Dermis lymphatic vessel endothelial cell (primary cell): Measurements from ENCODE around the gene ZNF547. TPM values are rescaled to one million over a fixed set of nuclear protein-coding genes. Genes with fewer than 3 reads are reported as not detected.

Experiments
- total RNA-seq: library from RNA; depleted of rRNA; stranded (reverse); fragments of >200 nt; gene quantifications from 2 replicates; pipeline ENCODE4 v1.2.1, GENCODE V29; 2014

ZNF547 gene
- 2.6 and 2.9 TPM in 2 replicates for total RNA-seq

DNA sequence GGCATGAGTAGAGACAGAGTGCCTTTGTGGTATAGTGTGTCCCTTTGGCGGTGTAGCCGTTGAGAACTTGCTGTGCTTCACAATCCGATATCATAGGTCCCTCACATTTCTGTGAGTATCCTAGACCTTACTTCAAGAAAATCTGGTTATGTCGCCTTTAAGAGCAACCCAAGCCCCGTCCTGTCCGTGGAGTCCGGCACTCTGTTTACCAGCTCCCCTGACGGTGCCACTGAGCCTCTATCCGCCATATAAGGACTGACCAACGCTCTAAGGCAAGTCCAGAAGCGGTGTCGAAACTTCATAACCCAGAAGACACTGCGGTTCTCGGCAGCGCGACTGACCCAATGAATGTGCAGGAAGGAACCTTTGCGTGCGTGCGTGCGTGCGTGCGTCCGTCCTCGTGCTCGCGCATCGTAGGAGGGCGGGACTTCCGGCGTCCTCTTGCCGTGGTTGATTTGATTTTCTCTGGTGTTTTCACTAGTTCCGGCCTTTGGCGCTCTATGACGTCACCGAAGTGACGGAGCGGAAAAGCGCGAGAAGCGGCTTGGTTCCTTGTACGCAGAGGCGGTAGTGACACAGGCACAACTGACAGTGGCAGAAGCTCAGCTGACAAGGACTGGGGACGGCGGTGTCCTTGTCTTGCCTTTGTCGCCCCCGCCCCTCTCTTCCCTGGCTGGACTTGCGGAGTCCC lies at the start of gene ZNF547, which contains the start of gene TRAPPC2B:
Gene ZNF547, plus strand, starts transcription at position 555 of the 691 bp plus-strand sequence. CDS start 5,005 bp downstream, outside the sequence.
Gene TRAPPC2B, plus strand, starts transcription at position 555 of the 691 bp plus-strand sequence. CDS start 1,283 bp downstream, outside the sequence.

DNA sequence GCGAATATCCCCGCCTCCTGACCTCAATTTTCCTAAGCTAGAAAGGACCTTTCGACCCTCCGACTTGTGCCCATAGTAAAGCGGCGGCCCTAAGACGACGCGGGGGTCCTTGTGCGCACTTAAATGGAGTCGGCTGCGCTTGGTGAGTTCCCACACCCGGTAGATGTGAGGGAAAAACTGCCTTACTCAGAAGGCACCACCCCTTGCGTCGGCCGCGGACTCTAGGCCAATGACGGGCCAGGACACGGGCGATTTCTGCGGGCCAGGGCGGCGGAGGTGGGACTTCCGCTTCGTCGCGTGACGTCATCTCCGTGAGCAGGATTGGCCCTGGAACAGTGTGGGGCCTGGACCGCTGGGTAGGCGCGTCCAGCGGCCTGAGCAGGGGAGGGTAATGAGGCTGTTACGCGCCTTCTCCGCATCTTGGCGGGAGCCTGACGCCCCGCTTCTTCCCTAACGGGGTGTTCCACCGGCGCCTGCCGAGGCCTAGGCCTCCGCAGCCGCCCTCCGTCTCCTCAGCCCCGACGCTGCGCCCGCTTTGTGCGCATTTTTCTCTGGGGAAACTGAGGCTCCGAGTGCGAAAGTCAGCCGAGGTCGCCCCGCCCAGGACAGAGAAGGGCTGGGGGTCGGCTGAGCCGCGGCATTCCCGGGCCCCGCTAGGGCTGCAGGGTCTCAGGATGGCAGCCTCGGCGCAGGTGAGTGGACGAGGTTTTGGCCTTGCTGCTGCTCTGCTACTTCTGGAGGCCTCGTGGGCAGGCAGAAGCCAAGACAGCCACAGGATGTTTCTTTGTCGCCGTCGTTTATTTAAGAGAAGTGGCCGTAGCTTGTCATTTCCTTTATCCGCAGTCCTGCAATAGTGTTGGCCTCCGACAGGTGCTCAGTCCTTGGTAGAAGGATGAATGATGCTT lies 42.9 kb upstream of the ZNF547 start, which contains the start of gene ZNF543:
Gene ZNF543, plus strand, starts transcription at position 293 of the 905 bp plus-strand sequence. Its CDS starts 382 bp downstream, at position 675.

DNA sequence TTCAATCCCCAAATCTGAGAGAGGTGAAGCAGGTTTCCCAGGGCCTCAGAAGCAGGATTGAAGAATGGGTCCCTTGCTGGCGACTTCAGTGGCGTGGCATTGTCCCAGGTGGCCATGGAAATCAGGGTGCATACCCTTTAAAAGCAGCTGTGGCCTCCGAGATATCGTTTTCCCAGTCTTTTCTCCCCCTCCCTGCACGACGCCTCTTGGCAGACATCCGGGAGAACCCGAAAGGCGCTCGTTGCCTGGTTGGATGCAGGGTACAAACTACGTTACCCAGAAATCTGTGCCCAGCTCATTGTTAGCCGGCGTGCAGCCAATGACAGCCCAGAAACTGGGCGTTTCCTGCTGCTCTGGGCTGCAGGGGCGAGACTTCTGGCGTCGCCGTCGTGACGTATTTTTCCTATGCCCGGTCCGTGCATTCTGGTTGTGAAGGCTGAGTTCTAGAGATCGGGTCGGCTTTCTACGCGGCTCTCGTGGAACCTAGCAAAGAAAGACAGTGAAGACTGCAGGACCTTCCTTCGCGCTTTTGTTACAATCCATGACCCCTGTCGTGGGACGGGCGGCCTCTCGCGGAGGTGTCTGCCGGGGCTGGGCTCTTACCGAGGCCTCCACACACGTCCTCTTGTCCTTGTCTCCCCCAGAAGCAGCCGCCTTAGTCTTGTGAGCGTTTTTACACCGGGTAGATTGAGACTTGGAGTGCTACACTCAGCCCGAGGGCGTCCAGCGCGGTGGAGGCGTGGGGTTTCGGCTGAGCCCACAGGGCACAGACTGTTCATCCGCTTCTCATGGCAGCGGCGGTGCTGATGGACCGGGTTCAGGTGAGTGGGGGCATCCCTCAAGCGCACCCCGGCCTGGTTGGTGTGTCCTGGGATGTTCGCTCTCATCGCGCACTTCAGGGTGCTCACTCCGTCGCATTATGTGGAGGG lies 12.2 kb upstream of the ZNF547 start, which contains the start of gene ZNF304:
Gene ZNF304, plus strand, starts transcription at position 395 of the 929 bp plus-strand sequence. Its CDS starts 394 bp downstream, at position 789.

DNA sequence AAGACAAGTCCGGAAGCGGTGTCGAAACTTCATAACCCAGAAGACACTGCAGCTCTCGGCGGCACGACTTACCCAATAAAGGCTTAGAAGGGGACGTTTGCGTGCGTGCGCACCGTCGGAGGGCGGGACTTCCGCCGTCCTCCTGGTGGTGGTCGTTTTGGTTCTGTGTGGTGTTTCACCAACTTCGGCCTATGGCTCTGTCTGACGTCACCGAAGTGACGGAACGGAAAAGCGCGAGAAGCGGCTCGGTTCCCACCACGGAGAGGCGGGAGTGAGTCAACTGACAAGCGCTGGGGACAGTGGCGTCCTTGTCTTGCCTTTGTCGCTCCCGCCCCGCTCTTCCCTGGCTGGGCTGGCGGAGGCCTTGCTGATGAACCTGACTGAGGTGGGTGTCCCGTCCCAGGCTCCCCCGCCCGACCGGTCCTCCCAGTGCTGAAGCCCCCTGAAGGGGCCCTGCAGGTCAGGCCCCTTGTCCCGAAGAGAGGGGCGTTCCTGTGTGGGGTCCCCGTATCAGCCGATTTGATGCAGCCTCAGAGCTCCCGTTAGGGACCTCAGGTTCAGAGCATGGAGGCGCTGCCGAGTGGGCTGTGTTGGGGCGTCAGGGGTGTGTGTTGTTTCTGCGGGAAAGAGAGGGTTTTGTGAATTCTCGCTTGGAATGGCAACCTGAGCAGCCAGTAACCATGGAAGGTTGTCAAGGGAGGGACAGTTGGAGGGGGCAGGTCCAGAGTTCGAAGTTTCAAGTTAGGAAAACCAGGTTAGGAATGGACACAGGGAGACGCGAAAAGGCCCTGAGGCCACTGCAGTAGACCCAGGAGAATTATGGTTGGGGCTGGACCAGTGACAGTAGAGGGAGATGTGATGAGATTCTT lies 26.6 kb downstream of the ZNF547 start, which contains the start of gene ZNF548:
Gene ZNF548, plus strand, starts transcription at position 125 of the 869 bp plus-strand sequence. Its CDS starts 246 bp downstream, at position 371.

DNA sequence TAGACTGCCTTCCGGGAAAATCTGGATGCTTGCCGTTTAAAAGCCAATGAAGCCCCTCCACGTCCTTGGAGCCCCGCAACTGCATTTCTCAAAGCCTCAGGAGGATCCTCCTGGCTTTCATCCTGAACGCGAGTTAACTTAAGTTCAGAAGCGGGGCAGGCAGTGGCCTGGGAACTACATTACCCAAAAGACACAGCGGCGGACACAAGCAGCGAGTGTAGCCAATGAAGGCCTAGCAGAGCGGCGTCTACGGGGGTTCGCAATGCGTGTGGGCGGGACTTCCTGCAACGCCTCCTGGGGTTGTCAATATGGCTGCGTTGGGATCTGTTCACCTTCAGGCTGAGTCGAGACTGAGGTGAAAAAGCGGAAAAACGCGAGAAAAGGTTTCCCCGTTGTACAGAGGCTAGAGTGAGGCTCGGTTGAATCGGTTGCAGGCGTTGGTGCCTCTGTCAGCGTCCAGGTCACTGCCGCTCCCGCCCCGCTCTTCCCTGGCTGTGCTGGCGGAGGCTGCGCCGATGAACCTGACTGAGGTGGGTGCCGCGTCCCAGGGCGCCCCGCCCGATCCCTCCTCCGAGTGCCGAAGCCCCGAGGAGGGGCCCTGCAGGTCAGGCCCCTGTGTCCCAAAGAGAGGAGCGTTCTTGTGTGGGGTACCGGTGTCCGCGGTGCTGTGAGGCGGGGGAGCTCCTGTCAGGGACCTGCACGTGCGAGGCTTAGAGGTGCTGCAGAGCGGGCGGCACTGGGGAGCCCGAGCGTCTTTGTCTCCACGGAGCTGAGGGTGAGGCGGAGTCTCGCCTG lies 47.7 kb downstream of the ZNF547 start, which contains the start of gene ZNF17:
Gene ZNF17, plus strand, starts transcription at position 285 of the 795 bp plus-strand sequence. CDS start 2,455 bp downstream, outside the sequence.

Other genes starting within 250 kb of the ZNF547 start
- gene USP29, start 243.6 kb upstream of the ZNF547 start, total RNA-seq = not detected in 2 replicates
- gene ZIM3, start 218.3 kb upstream of the ZNF547 start, total RNA-seq = not detected in 2 replicates
- gene DUXA, start 196.1 kb upstream of the ZNF547 start, total RNA-seq = not detected in 2 replicates
- gene ZNF264, start 172.1 kb upstream of the ZNF547 start, total RNA-seq = 26.1 and 29.9 TPM in 2 replicates
- gene AURKC, start 132.5 kb upstream of the ZNF547 start, total RNA-seq = 0.33 and 0.69 TPM in 2 replicates
- 26.8 and 29.7 TPM in 2 replicates for gene ZNF805, start 122.9 kb upstream of the ZNF547 start, total RNA-seq
- gene ZNF460, start 83.1 kb upstream of the ZNF547 start, total RNA-seq = 46.2 and 64.4 TPM in 2 replicates
- gene ZNF543, start 43.1 kb upstream of the ZNF547 start, total RNA-seq = 7.9 and 12.2 TPM in 2 replicates
- gene ZNF304, start 12.3 kb upstream of the ZNF547 start, total RNA-seq = 9.4 and 12.2 TPM in 2 replicates
- gene TRAPPC2B, start within 50 bp of the ZNF547 start, total RNA-seq = 10.3 and 11.3 TPM in 2 replicates
- 11.9 and 16.6 TPM in 2 replicates for gene ZNF548, start 26.3 kb downstream of the ZNF547 start, total RNA-seq
- 11.5 and 13.0 TPM in 2 replicates for gene ZNF17, start 47.6 kb downstream of the ZNF547 start, total RNA-seq
- gene ZNF749, start 71.8 kb downstream of the ZNF547 start, total RNA-seq = 8.8 and 11.1 TPM in 2 replicates
- gene VN1R1, start 93.6 kb downstream of the ZNF547 start, total RNA-seq = 0.11 and 0.17 TPM in 2 replicates
- 10.9 and 17.6 TPM in 2 replicates for gene ZNF772, start 114.0 kb downstream of the ZNF547 start, total RNA-seq
- gene ZNF419, start 124.2 kb downstream of the ZNF547 start, total RNA-seq = 7.6 and 10.5 TPM in 2 replicates
- gene ZNF773, start 136.4 kb downstream of the ZNF547 start, total RNA-seq = 8.6 and 11.6 TPM in 2 replicates
- 4.1 and 5.5 TPM in 2 replicates for gene ZNF549, start 163.8 kb downstream of the ZNF547 start, total RNA-seq
- gene ZNF550, start 196.3 kb downstream of the ZNF547 start, total RNA-seq = 6.6 and 8.3 TPM in 2 replicates
- 3.6 and 5.2 TPM in 2 replicates for gene ZNF416, start 215.4 kb downstream of the ZNF547 start, total RNA-seq
- 2.6 and 4.5 TPM in 2 replicates for gene ZIK1, start 220.6 kb downstream of the ZNF547 start, total RNA-seq
- 3.5 and 4.4 TPM in 2 replicates for gene ZNF530, start 236.3 kb downstream of the ZNF547 start, total RNA-seq